ENCODE measurements around the gene KIF12. TPM values are rescaled to one million over a fixed set of nuclear protein-coding genes. Genes with fewer than 3 reads are reported as not detected.

Gene KIF12
- total and polyA plus RNA-seq, 2 of the 13 experiments (the other 11 are each of a cell fraction or from before 2014, with no cell fraction given): 1.8 to 12.5 TPM

- FAIRE-seq: no peak
- H4K20me1 ChIP-seq (ENCODE audit: insufficient read depth, low read length): no peaks in the 10 kb centered on the region
- H3K4me3 ChIP-seq (replicated peaks in 1 of 3; ENCODE audit: insufficient read depth in 1 of 3, low read depth in 2 of 3, low read length in 3 of 3): no peak overlapping the region
- no TSS peak for BruUV-seq (replicated peaks)
- 78% methylated on average over 4 of the region's 4 CpGs for WGBS (ENCODE audit: low lambda C conversion rate)
- H3K36me3 ChIP-seq (replicated peaks in 1 of 2; ENCODE audit: control insufficient read depth in 1 of 2, insufficient read depth in 2 of 2, low read length in 2 of 2): peaks cover 3% of the 10 kb centered on the region in 2 experiments; a peak in 1 of 5 replicates
- no peaks in the 10 kb centered on the region for H3K27me3 ChIP-seq (ENCODE audit: control insufficient read depth in 1 of 2, insufficient read depth in 2 of 2, low read length in 2 of 2)
- intact Hi-C loops (cut with micrococcal nuclease; ENCODE audit: unreplicated experiment) (no loop called here), in situ Hi-C loops (cut with HindIII; ENCODE audit: extremely low pct_ligation_motif_present, low pct_unique_long_range_greater_than_20kb) (no loop called here)
- no peak for ATAC-seq
- H3K9ac ChIP-seq (ENCODE audit: insufficient read depth, low read depth, low read length): no peak overlapping the region
- H3K9me3 ChIP-seq (ENCODE audit: low read length): no peaks in the 10 kb centered on the region
- TF ChIP-seq, protein P1, sequence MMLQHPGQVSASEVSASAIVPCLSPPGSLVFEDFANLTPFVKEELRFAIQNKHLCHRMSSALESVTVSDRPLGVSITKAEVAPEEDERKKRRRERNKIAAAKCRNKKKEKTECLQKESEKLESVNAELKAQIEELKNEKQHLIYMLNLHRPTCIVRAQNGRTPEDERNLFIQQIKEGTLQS (CRISPR knock-in tag; IDR thresholded peaks at IDR 0.05): no peak
- TF ChIP-seq ZNF839 (CRISPR knock-in tag; IDR thresholded peaks at IDR 0.05; ENCODE audit: borderline replicate concordance) (no peak), PTBP1 (IDR thresholded peaks at IDR 0.05; ENCODE audit: low read depth, low read length, poor library complexity, severe bottlenecking) (no peak), PHB2 (IDR thresholded peaks at IDR 0.05; ENCODE audit: partially characterized antibody) (no peak), CENPX (CRISPR knock-in tag; IDR thresholded peaks at IDR 0.05) (no peak), ZNF512B (CRISPR knock-in tag; IDR thresholded peaks at IDR 0.05; ENCODE audit: borderline replicate concordance) (no peak), ZNF780A (CRISPR knock-in tag; IDR thresholded peaks at IDR 0.05) (no peak), ZKSCAN1 (IDR thresholded peaks at IDR 0.05; ENCODE audit: low read length) (no peak), TEAD3 (CRISPR knock-in tag; optimal IDR thresholded peaks at IDR 0.05; ENCODE audit: borderline replicate concordance) (no peak), KAT7 (CRISPR knock-in tag; IDR thresholded peaks at IDR 0.05; ENCODE audit: borderline replicate concordance) (no peak), ZNF510 (CRISPR knock-in tag; IDR thresholded peaks at IDR 0.05; ENCODE audit: low read depth) (no peak), ZNF343 (CRISPR knock-in tag; IDR thresholded peaks at IDR 0.05) (no peak), SIX4 (CRISPR knock-in tag; IDR thresholded peaks at IDR 0.05) (no peak)
- TF ChIP-seq, protein P2, sequence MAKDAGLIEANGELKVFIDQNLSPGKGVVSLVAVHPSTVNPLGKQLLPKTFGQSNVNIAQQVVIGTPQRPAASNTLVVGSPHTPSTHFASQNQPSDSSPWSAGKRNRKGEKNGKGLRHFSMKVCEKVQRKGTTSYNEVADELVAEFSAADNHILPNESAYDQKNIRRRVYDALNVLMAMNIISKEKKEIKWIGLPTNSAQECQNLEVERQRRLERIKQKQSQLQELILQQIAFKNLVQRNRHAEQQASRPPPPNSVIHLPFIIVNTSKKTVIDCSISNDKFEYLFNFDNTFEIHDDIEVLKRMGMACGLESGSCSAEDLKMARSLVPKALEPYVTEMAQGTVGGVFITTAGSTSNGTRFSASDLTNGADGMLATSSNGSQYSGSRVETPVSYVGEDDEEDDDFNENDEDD (CRISPR knock-in tag; IDR thresholded peaks at IDR 0.05; ENCODE audit: borderline replicate concordance): no peak
- TF ChIP-seq, protein P3, sequence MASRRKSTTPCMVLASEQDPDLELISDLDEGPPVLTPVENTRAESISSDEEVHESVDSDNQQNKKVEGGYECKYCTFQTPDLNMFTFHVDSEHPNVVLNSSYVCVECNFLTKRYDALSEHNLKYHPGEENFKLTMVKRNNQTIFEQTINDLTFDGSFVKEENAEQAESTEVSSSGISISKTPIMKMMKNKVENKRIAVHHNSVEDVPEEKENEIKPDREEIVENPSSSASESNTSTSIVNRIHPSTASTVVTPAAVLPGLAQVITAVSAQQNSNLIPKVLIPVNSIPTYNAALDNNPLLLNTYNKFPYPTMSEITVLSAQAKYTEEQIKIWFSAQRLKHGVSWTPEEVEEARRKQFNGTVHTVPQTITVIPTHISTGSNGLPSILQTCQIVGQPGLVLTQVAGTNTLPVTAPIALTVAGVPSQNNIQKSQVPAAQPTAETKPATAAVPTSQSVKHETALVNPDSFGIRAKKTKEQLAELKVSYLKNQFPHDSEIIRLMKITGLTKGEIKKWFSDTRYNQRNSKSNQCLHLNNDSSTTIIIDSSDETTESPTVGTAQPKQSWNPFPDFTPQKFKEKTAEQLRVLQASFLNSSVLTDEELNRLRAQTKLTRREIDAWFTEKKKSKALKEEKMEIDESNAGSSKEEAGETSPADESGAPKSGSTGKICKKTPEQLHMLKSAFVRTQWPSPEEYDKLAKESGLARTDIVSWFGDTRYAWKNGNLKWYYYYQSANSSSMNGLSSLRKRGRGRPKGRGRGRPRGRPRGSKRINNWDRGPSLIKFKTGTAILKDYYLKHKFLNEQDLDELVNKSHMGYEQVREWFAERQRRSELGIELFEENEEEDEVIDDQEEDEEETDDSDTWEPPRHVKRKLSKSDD (CRISPR knock-in tag; IDR thresholded peaks at IDR 0.05; ENCODE audit: low read depth): no peak
- TF ChIP-seq, protein P4, sequence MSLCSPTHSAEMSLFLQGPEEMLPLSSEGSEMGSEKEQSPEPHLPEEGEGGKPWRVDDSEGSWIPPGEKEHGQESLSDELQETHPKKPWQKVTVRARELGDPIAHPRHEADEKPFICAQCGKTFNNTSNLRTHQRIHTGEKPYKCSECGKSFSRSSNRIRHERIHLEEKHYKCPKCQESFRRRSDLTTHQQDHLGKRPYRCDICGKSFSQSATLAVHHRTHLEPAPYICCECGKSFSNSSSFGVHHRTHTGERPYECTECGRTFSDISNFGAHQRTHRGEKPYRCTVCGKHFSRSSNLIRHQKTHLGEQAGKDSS (CRISPR knock-in tag; IDR thresholded peaks at IDR 0.05; ENCODE audit: borderline replicate concordance, low read depth): no peak
- no peak for DNase-seq (ENCODE audit: low spot score)
- H2AFZ ChIP-seq (ENCODE audit: low read length): no peak overlapping the region
- no peak overlapping the region for H3K4me2 ChIP-seq (ENCODE audit: low read depth, low read length)
- ChIA-PET CTCF (ENCODE audit: low intra/inter-chr PET ratio, low total read pairs) (no interaction called here), POLR2A (interaction anchor here (1.0 to 1.4 kb wide), 2 partner anchors 11 to 49 kb away, joined by 3 to 6 read pairs; no protein-coding TSS in a partner anchor)
- no peaks in the 10 kb centered on the region for H3K79me2 ChIP-seq (ENCODE audit: insufficient read depth, low read length)
- H3K4me1 ChIP-seq (ENCODE audit: insufficient read depth, low read length): peaks cover 19% of the 10 kb centered on the region
- no peak overlapping the region for H3K27ac ChIP-seq (ENCODE audit: extremely low read length, insufficient read depth, low read length)
Measured at GRCh38 chr9:114093031-114093471, 6.0 kb downstream of the KIF12 start.
